Liver (tissue), 3 donors: Measurements from ENCODE around the gene RUNX1.

ENCODE experiments used
- ATF3 ChIP-seq: IDR thresholded peaks from 2 replicates; pipeline ENCODE4 v1.6.1; 2016; ENCODE audit warnings: antibody characterized with exemption
- CTCF ChIP-seq: fragments of 150-350 bp; IDR thresholded peaks from 2 replicates; pipeline ENCODE4 v1.5.1; 2017; ENCODE audit warnings: improper control_type of control experiment, low read depth, low read length; ENCODE audit not compliant: missing input control
- HNF4G ChIP-seq: IDR thresholded peaks from 2 replicates; pipeline ENCODE4 v1.6.1; 2016; ENCODE audit warnings: antibody characterized with exemption
- JUND ChIP-seq, 2 donors: IDR thresholded peaks; 2 replicates each; pipeline ENCODE4 v1.6.1; 2016; ENCODE audit warnings: antibody characterized with exemption in 2 of 2
- MAX ChIP-seq: IDR thresholded peaks from 2 replicates; pipeline ENCODE4 v1.6.1; 2016; ENCODE audit warnings: antibody characterized with exemption
- RAD21 ChIP-seq, 2 donors: IDR thresholded peaks; 2 replicates each; pipeline ENCODE4 v1.6.1; 2016; ENCODE audit warnings: antibody characterized with exemption in 2 of 2, mild to moderate bottlenecking in 2 of 2
- REST ChIP-seq: IDR thresholded peaks from 2 replicates; pipeline ENCODE4 v1.6.1; 2016; ENCODE audit warnings: antibody characterized with exemption, mild to moderate bottlenecking
- RXRA ChIP-seq, 2 donors: IDR thresholded peaks; 2 replicates each; pipeline ENCODE4 v1.6.1; 2017 to 2018; ENCODE audit warnings: antibody characterized with exemption in 2 of 2, mild to moderate bottlenecking in 1 of 2
- SP1 ChIP-seq: IDR thresholded peaks from 2 replicates; pipeline ENCODE4 v1.6.1; 2018; ENCODE audit warnings: antibody characterized with exemption, mild to moderate bottlenecking
- TAF1 ChIP-seq: conservative IDR thresholded peaks from 2 replicates; pipeline ENCODE4 v1.6.1; 2016; ENCODE audit warnings: antibody characterized with exemption, mild to moderate bottlenecking
- YY1 ChIP-seq: IDR thresholded peaks from 2 replicates; pipeline ENCODE4 v1.6.1; 2016; ENCODE audit warnings: antibody characterized with exemption, mild to moderate bottlenecking
- ZBTB33 ChIP-seq: IDR thresholded peaks from 2 replicates; pipeline ENCODE4 v1.6.1; 2016; ENCODE audit warnings: antibody characterized with exemption
- donor health status: healthy.
- donor health status: healthy.

DNA sequence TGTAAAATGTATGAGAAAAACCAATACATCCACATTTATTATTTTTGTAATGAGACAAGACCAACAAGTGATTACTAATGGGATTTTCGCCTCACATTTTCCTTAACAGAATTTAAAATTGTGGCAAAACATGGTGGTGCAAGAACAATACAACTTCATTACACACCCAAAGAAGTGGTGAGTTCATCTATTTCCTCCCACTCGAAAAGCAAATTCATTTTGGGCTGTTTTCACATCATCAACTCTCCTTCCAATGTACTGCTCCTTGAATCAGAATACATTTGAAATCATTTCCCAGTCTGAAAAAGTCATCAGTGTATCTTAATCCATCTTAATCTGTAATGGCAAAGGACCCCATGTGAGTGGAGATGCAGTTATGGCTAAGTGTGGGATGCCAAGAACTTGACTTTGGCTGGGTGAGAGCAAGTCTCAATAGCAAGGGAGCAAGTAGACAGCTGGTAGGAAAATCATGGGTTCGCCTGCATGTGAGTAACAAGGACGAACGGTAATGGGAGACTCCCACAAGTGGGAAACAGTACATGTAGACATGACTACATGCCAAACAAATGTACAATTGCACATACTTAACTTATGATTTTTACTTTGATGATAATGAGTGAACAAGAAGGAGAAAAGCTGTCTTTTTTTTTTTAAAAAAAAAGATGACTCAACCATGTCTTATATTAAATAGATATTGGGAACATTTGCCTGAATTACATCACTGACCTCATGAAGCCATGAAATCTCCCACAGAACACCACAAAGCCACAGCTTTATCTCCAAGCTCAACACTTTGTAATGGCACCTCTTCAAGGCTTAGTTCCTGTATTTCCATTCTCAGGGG lies 46.0 kb downstream of the RUNX1 start:
- TF ChIP-seq SP1, result no peak
- TF ChIP-seq CTCF, result no peak
- no peak for TF ChIP-seq TAF1
- no peak for TF ChIP-seq REST
- no peak for TF ChIP-seq JUND (IDR thresholded peaks at IDR 0.05)
- TF ChIP-seq RAD21 (IDR thresholded peaks at IDR 0.05), result no peak
- no peak for TF ChIP-seq YY1
- TF ChIP-seq MAX, result no peak
- no peak for TF ChIP-seq RXRA (IDR thresholded peaks at IDR 0.05)
- no peak for TF ChIP-seq ZBTB33
- TF ChIP-seq ATF3, result no peak
- no peak for TF ChIP-seq HNF4G
